Spinal cord (tissue), 10 donors: ENCODE measurements around the gene SUMF1. TPM values are rescaled to one million over a fixed set of nuclear protein-coding genes. Genes with fewer than 3 reads are reported as not detected.
A peak's percentile ranks its signal among the peaks of the same experiment; 100 is the strongest.

Experiments
- DNase-seq, 6 donors: peaks; one replicate each; pipeline versions ENCODE4 v3.0.0 to v3.0.0-alpha.2; 2013 to 2015; ENCODE audit warnings: low spot score in 6 of 6, low read depth in 4 of 6
- H3K27ac ChIP-seq: one replicate; pipeline ENCODE4 v1.5.1; 2013; ENCODE audit warnings: low read depth, low read length, control low read depth
- H3K27me3 ChIP-seq: one replicate; pipeline ENCODE4 v1.6.1; 2013; ENCODE audit warnings: low read length; ENCODE audit not compliant: control insufficient read depth, insufficient read depth
- H3K36me3 ChIP-seq: one replicate; pipeline ENCODE4 v1.6.1; 2013; ENCODE audit warnings: low read length; ENCODE audit not compliant: control insufficient read depth, insufficient read depth
- H3K4me1 ChIP-seq: one replicate; pipeline ENCODE4 v1.6.1; 2013; ENCODE audit warnings: low read length; ENCODE audit not compliant: control insufficient read depth, insufficient read depth
- H3K4me3 ChIP-seq: one replicate; pipeline ENCODE4 v1.5.1; 2013; ENCODE audit warnings: low read depth, low read length, control low read depth
- H3K9me3 ChIP-seq: one replicate; pipeline ENCODE4 v1.6.1; 2013; ENCODE audit warnings: low read length; ENCODE audit not compliant: control insufficient read depth, insufficient read depth
- WGBS: methylation state at CpG from one replicate; pipeline ENCODE4 v1.1.5; 2013; ENCODE audit warnings: missing lambda C conversion rate; ENCODE audit not compliant: insufficient coverage; 5-methylcytosine and 5-hydroxymethylcytosine counted together
- polyA plus RNA-seq, 2 donors: library from polyadenylated mRNA; unstranded; fragments of 120-200 nt; gene quantifications; one replicate each; pipeline ENCODE4 v1.2.1, GENCODE V29; 2013; ENCODE audit not compliant: insufficient read length in 2 of 2
- total RNA-seq, 2 donors: library from RNA; depleted of rRNA in 1 of 2; stranded (reverse); fragments of 120-200 nt in 1 of 2; fragments of >200 nt in 1 of 2; gene quantifications; one replicate each; pipeline versions ENCODE4 v1.2.3 to v1.2.4, GENCODE V29; 2013 to 2014
- donor health status: healthy.

Gene SUMF1
- total and polyA plus RNA-seq, 4 donors, result 13.2 to 39.5 (median 23.8) TPM

DNA sequence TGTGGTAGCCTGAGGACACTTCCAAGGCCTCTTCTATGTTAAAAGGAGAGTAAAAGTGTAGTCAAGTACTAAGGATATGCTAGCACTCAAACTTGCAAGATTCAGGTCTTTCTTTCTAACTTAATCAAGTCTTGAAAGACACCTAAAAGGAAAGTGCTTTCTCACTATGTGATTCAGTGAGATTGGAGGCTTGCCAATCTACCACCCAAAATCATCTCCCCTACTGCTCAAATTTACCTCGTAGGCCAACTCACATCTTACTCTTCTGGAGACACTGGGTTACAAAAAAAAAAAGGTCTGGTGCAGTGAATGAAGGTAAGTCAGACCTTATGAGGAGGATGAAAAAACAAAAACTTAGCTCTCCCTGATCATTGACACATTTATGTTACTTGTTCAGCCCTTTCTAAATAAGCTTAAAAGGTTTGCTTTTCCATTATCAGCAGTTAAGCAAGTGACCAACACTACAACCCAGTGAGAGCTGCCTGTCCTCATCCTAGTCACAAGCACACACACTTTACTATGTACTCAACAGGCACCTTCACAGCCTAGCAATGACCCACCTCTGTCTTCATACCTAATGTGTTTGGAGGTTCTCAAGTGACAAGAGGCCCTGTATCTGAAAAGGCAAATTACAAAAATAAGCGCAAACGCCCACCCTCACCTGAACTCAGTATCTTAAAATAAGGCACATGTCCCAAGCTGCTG lies 19.6 kb downstream of the SUMF1 start:
- WGBS, result no CpG with 5 or more reads among the region's 3 CpGs
- no peaks in the 10 kb centered on the region for H3K27me3 ChIP-seq
- H3K4me1 ChIP-seq, result no peaks in the 10 kb centered on the region
- H3K36me3 ChIP-seq, result peaks cover 2% of the 10 kb centered on the region
- no peak overlapping the region for H3K27ac ChIP-seq
- no peaks in the 10 kb centered on the region for H3K9me3 ChIP-seq
- no peak overlapping the region for H3K4me3 ChIP-seq
- no peak for DNase-seq

DNA sequence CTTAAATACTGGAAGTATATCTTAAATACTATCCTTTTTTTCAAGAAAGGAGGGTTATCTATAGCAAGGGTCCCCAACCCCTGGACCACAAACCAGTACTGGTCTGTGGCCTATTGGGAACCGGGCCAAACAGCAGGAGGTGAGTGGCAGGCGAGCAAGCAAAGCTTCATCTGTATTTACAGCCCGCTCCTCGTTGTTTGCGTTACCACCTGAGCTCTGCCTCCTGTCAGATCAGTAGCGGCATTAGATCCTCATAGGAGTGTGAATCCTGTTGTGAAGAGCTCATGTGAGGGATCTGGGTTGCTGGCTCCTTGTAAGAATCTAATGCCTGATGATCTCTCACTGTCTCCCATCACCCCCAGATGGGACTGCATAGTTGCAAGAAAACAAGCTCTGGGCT lies 26.1 kb downstream of the SUMF1 start:
- H3K27ac ChIP-seq, result no peak overlapping the region
- no peak for DNase-seq

GRCh38 chr3:4438296-4438695 lies 28.8 kb downstream of the SUMF1 start:
- H3K27me3 ChIP-seq, result no peaks in the 10 kb centered on the region
- no peaks in the 10 kb centered on the region for H3K9me3 ChIP-seq
- H3K36me3 ChIP-seq, result no peaks in the 10 kb centered on the region
- H3K4me3 ChIP-seq, result no peak overlapping the region
- no peak for DNase-seq
- WGBS, result no CpG with 5 or more reads among the region's 1 CpG
- H3K4me1 ChIP-seq, result no peaks in the 10 kb centered on the region
- H3K27ac ChIP-seq, result no peak overlapping the region

More for the DNA sequence above, 26.1 kb downstream of the SUMF1 start:
- WGBS, result 100% methylated on average over 1 of the region's 6 CpGs
- H3K36me3 ChIP-seq, result peaks cover 2% of the 10 kb centered on the region
- no peaks in the 10 kb centered on the region for H3K27me3 ChIP-seq
- no peaks in the 10 kb centered on the region for H3K4me1 ChIP-seq
- H3K4me3 ChIP-seq, result no peak overlapping the region
- no peaks in the 10 kb centered on the region for H3K9me3 ChIP-seq

DNA sequence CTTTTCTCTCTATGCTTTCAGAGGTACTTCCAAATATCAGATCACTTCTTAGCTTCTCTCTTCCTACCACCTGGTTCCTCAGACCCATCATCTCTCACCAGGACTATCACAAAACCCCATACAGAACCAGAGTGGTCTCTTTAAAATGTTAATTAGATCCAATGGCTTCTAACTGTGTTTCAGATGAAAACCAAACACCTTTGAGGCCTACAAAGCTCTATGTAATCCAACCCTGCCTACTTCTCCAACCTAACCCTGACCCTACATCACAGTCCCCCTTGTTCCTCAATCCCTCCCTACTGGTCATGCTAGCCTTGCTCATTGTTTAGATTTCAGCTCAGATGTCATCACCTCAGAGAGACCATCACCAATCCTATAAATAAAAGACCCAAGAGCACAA lies 34.8 kb downstream of the SUMF1 start:
- Histone ChIP-seq H3K27ac (no peak overlapping the region), H3K36me3 (no peaks in the 10 kb centered on the region), H3K27me3 (no peaks in the 10 kb centered on the region), H3K4me1 (no peaks in the 10 kb centered on the region), H3K9me3 (peaks cover 4% of the 10 kb centered on the region), H3K4me3 (no peak overlapping the region)
- DNase-seq, result no peak

GRCh38 chr3:4429648-4430350 lies 37.3 kb downstream of the SUMF1 start:
- Histone ChIP-seq H3K27me3 (no peaks in the 10 kb centered on the region), H3K9me3 (peaks cover 4% of the 10 kb centered on the region), H3K4me3 (no peak overlapping the region), H3K4me1 (no peaks in the 10 kb centered on the region), H3K27ac (no peak overlapping the region), H3K36me3 (no peaks in the 10 kb centered on the region)
- DNase-seq, result no peak
- 70% methylated on average over 2 of the region's 6 CpGs for WGBS

DNA sequence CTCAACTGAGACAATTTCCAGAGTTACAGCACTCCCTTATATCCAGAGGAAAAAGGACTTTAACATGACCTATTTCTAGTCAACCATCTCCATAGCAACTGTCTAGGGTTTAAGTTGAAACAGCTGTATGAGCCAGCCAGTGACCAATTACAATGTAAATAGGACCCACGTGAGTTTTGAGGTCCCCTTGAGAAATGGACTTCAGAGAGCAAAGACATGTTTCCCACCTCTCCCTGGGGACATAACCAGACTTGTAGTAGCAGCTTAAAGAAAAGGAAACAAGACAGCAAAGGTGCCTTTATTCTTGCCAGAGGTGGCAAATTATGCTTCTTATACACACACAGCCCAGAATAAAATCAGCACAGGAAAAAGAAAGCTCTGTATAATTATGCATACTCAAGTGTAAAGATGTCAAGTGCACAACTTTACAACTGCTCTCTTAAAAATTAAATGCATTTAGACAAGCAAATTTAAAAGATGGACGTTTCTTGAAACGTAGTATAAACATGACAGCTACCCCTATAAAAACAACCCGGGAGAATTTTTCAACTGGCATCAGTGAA lies 40.2 kb downstream of the SUMF1 start:
- DNase-seq, result peak in 3 of 6 donors; percentile 1 to 60 (median 56)
- no peak overlapping the region for H3K4me3 ChIP-seq
- 0% methylated on average over 1 of the region's 4 CpGs for WGBS
- H3K27me3 ChIP-seq, result no peaks in the 10 kb centered on the region
- H3K27ac ChIP-seq, result no peak overlapping the region
- H3K4me1 ChIP-seq, result no peaks in the 10 kb centered on the region
- H3K9me3 ChIP-seq, result peaks cover 4% of the 10 kb centered on the region
- H3K36me3 ChIP-seq, result no peaks in the 10 kb centered on the region

DNA sequence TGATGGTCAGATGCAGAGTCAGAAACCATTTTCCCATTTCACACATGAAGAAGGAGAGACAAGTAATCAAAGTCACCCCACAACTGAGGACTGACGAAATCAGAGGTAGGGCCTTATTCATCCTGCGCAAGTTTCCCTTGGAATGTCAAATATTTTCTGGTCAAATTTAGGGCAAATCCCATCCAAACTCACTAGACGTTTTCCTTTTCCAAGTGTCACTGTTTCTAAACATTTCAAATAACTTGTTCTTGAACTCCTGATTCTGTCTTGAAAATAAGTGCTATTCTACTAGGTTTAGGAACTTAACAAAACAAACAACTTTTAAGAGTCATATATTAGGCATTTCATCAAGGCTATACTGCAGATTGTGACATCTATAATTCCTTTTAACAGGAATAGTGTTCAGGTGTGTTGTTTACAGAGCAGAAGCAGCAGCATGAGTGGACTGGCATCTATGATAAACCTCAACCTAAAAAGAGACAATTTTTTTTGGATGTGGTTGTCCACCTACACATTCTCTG lies 40.7 kb downstream of the SUMF1 start:
- Histone ChIP-seq H3K27me3 (no peaks in the 10 kb centered on the region), H3K9me3 (no peaks in the 10 kb centered on the region), H3K4me3 (no peak overlapping the region), H3K27ac (no peak overlapping the region), H3K4me1 (no peaks in the 10 kb centered on the region), H3K36me3 (no peaks in the 10 kb centered on the region)
- DNase-seq, result no peak
- WGBS, result no CpG with 5 or more reads among the region's 3 CpGs

DNA sequence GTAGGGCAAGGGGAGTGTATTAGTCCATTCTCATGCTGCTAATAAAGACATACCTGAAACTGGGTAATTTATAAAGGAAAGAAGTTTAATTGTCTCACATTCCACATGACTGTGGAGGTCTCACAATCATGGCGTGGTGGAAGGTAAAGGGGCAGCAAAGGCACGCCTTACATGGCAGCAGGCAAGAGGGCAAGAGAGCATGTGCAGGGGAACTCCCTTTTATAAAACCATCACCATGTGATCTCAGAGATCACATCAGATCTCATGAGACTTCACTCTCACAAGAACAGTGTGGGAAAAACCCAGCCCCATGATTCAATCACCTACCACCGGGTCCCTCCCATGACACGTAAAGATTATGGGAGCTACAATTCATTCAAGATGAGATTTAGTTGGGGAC lies 41.4 kb downstream of the SUMF1 start:
- no peaks in the 10 kb centered on the region for H3K36me3 ChIP-seq
- H3K27ac ChIP-seq, result no peak overlapping the region
- H3K27me3 ChIP-seq, result no peaks in the 10 kb centered on the region
- H3K4me1 ChIP-seq, result no peaks in the 10 kb centered on the region
- no peak for DNase-seq
- no peak overlapping the region for H3K4me3 ChIP-seq
- no peaks in the 10 kb centered on the region for H3K9me3 ChIP-seq
- no CpG with 5 or more reads among the region's 4 CpGs for WGBS

- no peak overlapping the region for H3K27ac ChIP-seq
- no peak for DNase-seq
- H3K4me3 ChIP-seq, result no peak overlapping the region
- H3K27me3 ChIP-seq, result no peaks in the 10 kb centered on the region
- H3K9me3 ChIP-seq, result no peaks in the 10 kb centered on the region
- H3K4me1 ChIP-seq, result no peaks in the 10 kb centered on the region
- no peaks in the 10 kb centered on the region for H3K36me3 ChIP-seq
Observed at GRCh38 chr3:4425055-4425454, 42.0 kb downstream of the SUMF1 start.

- H3K4me3 ChIP-seq, result no peak overlapping the region
- no peaks in the 10 kb centered on the region for H3K27me3 ChIP-seq
- no peaks in the 10 kb centered on the region for H3K4me1 ChIP-seq
- no peak for DNase-seq
- no CpG with 5 or more reads among the region's 2 CpGs for WGBS
- H3K9me3 ChIP-seq, result no peaks in the 10 kb centered on the region
- H3K27ac ChIP-seq, result no peak overlapping the region
- no peaks in the 10 kb centered on the region for H3K36me3 ChIP-seq
Observed at GRCh38 chr3:4421121-4421520, 45.9 kb downstream of the SUMF1 start.
